Measurements from ENCODE around the gene DTNB. TPM values are rescaled to one million over a fixed set of nuclear protein-coding genes. Genes with fewer than 3 reads are reported as not detected.

Gene DTNB
- total RNA-seq, 4 donors from 2014 or later: 3.9 to 8.7 (median 4.4) TPM

GRCh38 chr2:25448808-25449207 lies 224.6 kb downstream of the DTNB start:
- Histone ChIP-seq H3K36me3 (no peaks in the 10 kb centered on the region), H3K27me3 (no peaks in the 10 kb centered on the region), H3K9me3 (no peaks in the 10 kb centered on the region), H3K4me1 (peaks cover 0 to 10% (median 0%) of the 10 kb centered on the region in 3 donors), H3K27ac (no peak overlapping the region), H3K4me3 (no peak overlapping the region)
- no peak for TF ChIP-seq EP300 (IDR thresholded peaks at IDR 0.05)
- no peak for ATAC-seq
- 85 to 89% methylated on average over 5 to 6 of the region's 6 CpGs for WGBS, 2 donors (ENCODE audit: low coverage in 1 of 2)

- H3K36me3 ChIP-seq: no peaks in the 10 kb centered on the region
- H3K27ac ChIP-seq: no peak overlapping the region
- no peak overlapping the region for H3K4me3 ChIP-seq
- no peaks in the 10 kb centered on the region for H3K9me3 ChIP-seq
- H3K4me1 ChIP-seq: peaks cover 0 to 1% (median 0%) of the 10 kb centered on the region in 3 donors
- H3K27me3 ChIP-seq: no peaks in the 10 kb centered on the region
- 100% methylated on average over 1 of the region's 1 CpG for WGBS, 2 donors (ENCODE audit: low coverage in 1 of 2)
- no peak for ATAC-seq
- no peak for TF ChIP-seq CTCF (IDR thresholded peaks at IDR 0.05)
- no peak for TF ChIP-seq EP300 (IDR thresholded peaks at IDR 0.05)
- no peak for TF ChIP-seq POLR2A (IDR thresholded peaks at IDR 0.05)
- no peak for TF ChIP-seq POLR2AphosphoS5 (IDR thresholded peaks at IDR 0.05)
Observed at GRCh38 chr2:25447018-25447417, 226.4 kb downstream of the DTNB start.

GRCh38 chr2:25446122-25446521 lies 227.3 kb downstream of the DTNB start:
- Histone ChIP-seq H3K9me3 (no peaks in the 10 kb centered on the region), H3K27ac (no peak overlapping the region), H3K4me1 (peaks cover 0 to 10% (median 0%) of the 10 kb centered on the region in 3 donors), H3K36me3 (no peaks in the 10 kb centered on the region), H3K27me3 (no peaks in the 10 kb centered on the region), H3K4me3 (no peak overlapping the region)
- TF ChIP-seq POLR2A (IDR thresholded peaks at IDR 0.05): no peak
- TF ChIP-seq EP300 (IDR thresholded peaks at IDR 0.05): no peak
- no peak for TF ChIP-seq POLR2AphosphoS5 (IDR thresholded peaks at IDR 0.05)
- no peak for TF ChIP-seq CTCF (IDR thresholded peaks at IDR 0.05)
- WGBS, 2 donors (ENCODE audit: low coverage in 1 of 2): 89 to 100% methylated on average over 3 to 4 of the region's 4 CpGs
- no peak for ATAC-seq

- no peak for TF ChIP-seq POLR2AphosphoS5 (IDR thresholded peaks at IDR 0.05)
- no peak for TF ChIP-seq POLR2A (IDR thresholded peaks at IDR 0.05)
- TF ChIP-seq EP300 (IDR thresholded peaks at IDR 0.05): no peak
- TF ChIP-seq CTCF (IDR thresholded peaks at IDR 0.05): no peak
- H3K4me1 ChIP-seq: peaks cover 0 to 11% (median 0%) of the 10 kb centered on the region in 3 donors
- ATAC-seq: no peak
- no peak overlapping the region for H3K27ac ChIP-seq
- H3K27me3 ChIP-seq: no peaks in the 10 kb centered on the region
- 85% methylated on average over 8 of the region's 8 CpGs for WGBS, 2 donors (ENCODE audit: low coverage in 1 of 2)
- H3K36me3 ChIP-seq: no peaks in the 10 kb centered on the region
- no peaks in the 10 kb centered on the region for H3K9me3 ChIP-seq
- no peak overlapping the region for H3K4me3 ChIP-seq
Observed at GRCh38 chr2:25445464-25445863, 227.9 kb downstream of the DTNB start.

GRCh38 chr2:25444608-25445270 lies 228.6 kb downstream of the DTNB start:
- Histone ChIP-seq H3K9me3 (no peaks in the 10 kb centered on the region), H3K4me1 (peaks cover 0 to 11% (median 0%) of the 10 kb centered on the region in 3 donors), H3K27me3 (no peaks in the 10 kb centered on the region), H3K27ac (no peak overlapping the region), H3K4me3 (no peak overlapping the region), H3K36me3 (no peaks in the 10 kb centered on the region)
- no peak for ATAC-seq
- WGBS, 2 donors (ENCODE audit: low coverage in 1 of 2): 80% methylated on average over 8 of the region's 8 CpGs
- no peak for TF ChIP-seq EP300 (IDR thresholded peaks at IDR 0.05)
- TF ChIP-seq POLR2A (IDR thresholded peaks at IDR 0.05): no peak
- TF ChIP-seq POLR2AphosphoS5 (IDR thresholded peaks at IDR 0.05): no peak
- TF ChIP-seq CTCF (IDR thresholded peaks at IDR 0.05): no peak

Measured in gastroesophageal sphincter (tissue), 4 donors.